NK-92 (cell line): ENCODE measurements around the gene GPC6.

Experiments used
- DNase-seq: peaks from one replicate; lab custom pipeline; 2025; ENCODE audit not compliant: unreplicated experiment; lab: John Stamatoyannopoulos, UW

The GPC6 gene

GRCh38 chr13:93268327-93269028 is 41.9 kb downstream of the GPC6 start:
- no peak for DNase-seq

GRCh38 chr13:93270769-93271742 is 44.4 kb downstream of the GPC6 start:
- DNase-seq = no peak

GRCh38 chr13:93279982-93280381 is 53.4 kb downstream of the GPC6 start:
- no peak for DNase-seq

- DNase-seq = no peak
These were observed 54.1 kb downstream of the GPC6 start for GRCh38 chr13:93280688-93281087.

- DNase-seq = no peak
These were observed 56.6 kb downstream of the GPC6 start for GRCh38 chr13:93283255-93283654.

GRCh38 chr13:93284064-93284463 is 57.5 kb downstream of the GPC6 start:
- DNase-seq = no peak

GRCh38 chr13:93286047-93286446 is 59.4 kb downstream of the GPC6 start:
- DNase-seq = no peak

- no peak for DNase-seq
These were observed 62.4 kb downstream of the GPC6 start for GRCh38 chr13:93289053-93289452.

- DNase-seq = no peak
These were observed 63.2 kb downstream of the GPC6 start for GRCh38 chr13:93289842-93290241.

- no peak for DNase-seq
These were observed 63.9 kb downstream of the GPC6 start for GRCh38 chr13:93290503-93290902.

- DNase-seq = no peak
These were observed 65.8 kb downstream of the GPC6 start for GRCh38 chr13:93292366-93292765.

GRCh38 chr13:93293710-93294109 is 67.1 kb downstream of the GPC6 start:
- no peak for DNase-seq

GRCh38 chr13:93296584-93296983 is 70.0 kb downstream of the GPC6 start:
- no peak for DNase-seq

GRCh38 chr13:93298713-93299112 is 72.1 kb downstream of the GPC6 start:
- DNase-seq = no peak

- no peak for DNase-seq
These were observed 77.5 kb downstream of the GPC6 start for GRCh38 chr13:93304134-93304533.

GRCh38 chr13:93304868-93305613 is 78.4 kb downstream of the GPC6 start:
- DNase-seq = no peak

GRCh38 chr13:93305886-93306285 is 79.3 kb downstream of the GPC6 start:
- DNase-seq = no peak

GRCh38 chr13:93307136-93307535 is 80.5 kb downstream of the GPC6 start:
- DNase-seq = no peak

- DNase-seq = no peak
These were observed 81.0 kb downstream of the GPC6 start for GRCh38 chr13:93307651-93308050.

- no peak for DNase-seq
These were observed 83.4 kb downstream of the GPC6 start for GRCh38 chr13:93309886-93310523.

GRCh38 chr13:93316841-93317240 is 90.2 kb downstream of the GPC6 start:
- no peak for DNase-seq
